Common myeloid progenitor, CD34-positive (primary cell): ENCODE data around the gene HIPK4.

Source experiments
- CTCF ChIA-PET: fragments of 350-600 bp; sonication (Branson Sonifier 250); formaldehyde crosslinking; loops from one replicate; lab custom pipeline; 2021; ENCODE audit warnings: antibody characterized with exemption; lab: Charles Lee
- POLR2A ChIA-PET: fragments of 350-600 bp; sonication (Branson Sonifier 250); formaldehyde crosslinking; loops from one replicate; lab custom pipeline; 2021; ENCODE audit warnings: antibody characterized with exemption; lab: Charles Lee
- DNase-seq, 3 donors: peaks; one replicate each; pipeline versions ENCODE4 v3.0.0 to v3.0.0-alpha.2; 2013
- H3K27ac ChIP-seq, 2 experiments: 1 replicate in 1 of 2; 2 replicates in 1 of 2; pipeline ENCODE4 v1.7.0; 2013; ENCODE audit warnings: inconsistent platforms in 2 of 2, low read length in 2 of 2, mild to moderate bottlenecking in 2 of 2, low read depth in 1 of 2, moderate library complexity in 1 of 2; ENCODE audit not compliant: severe bottlenecking in 2 of 2, insufficient read depth in 1 of 2, poor library complexity in 1 of 2
- H3K27me3 ChIP-seq, 5 experiments: replicated peaks in 2 of 5; 1 replicate in 3 of 5; 2 replicates in 2 of 5; pipeline versions ENCODE4 v1.6.1 to v1.7.0; 2013; ENCODE audit warnings: low read length in 4 of 5, mild to moderate bottlenecking in 2 of 5, moderate library complexity in 2 of 5, inconsistent platforms in 1 of 5; ENCODE audit not compliant: insufficient read depth in 5 of 5, control insufficient read depth in 4 of 5
- H3K36me3 ChIP-seq, 4 experiments: 1 replicate in 2 of 4; 2 replicates in 2 of 4; pipeline versions ENCODE4 v1.6.1 to v1.7.0; 2013; ENCODE audit warnings: low read length in 3 of 4, control low read depth in 1 of 4, mild to moderate bottlenecking in 1 of 4; ENCODE audit not compliant: control insufficient read depth in 4 of 4, insufficient read depth in 4 of 4
- H3K4me1 ChIP-seq, 4 experiments: 1 replicate in 3 of 4; 2 replicates in 1 of 4; pipeline versions ENCODE4 v1.6.1 to v1.7.1; 2013; ENCODE audit warnings: low read length in 3 of 4, mild to moderate bottlenecking in 3 of 4, control low read depth in 1 of 4, inconsistent platforms in 1 of 4, moderate library complexity in 1 of 4; ENCODE audit not compliant: control insufficient read depth in 4 of 4, insufficient read depth in 4 of 4; ENCODE audit errors: control extremely low read depth in 1 of 4
- H3K4me3 ChIP-seq, 7 experiments: 1 replicate in 4 of 7; 2 replicates in 3 of 7; pipeline versions ENCODE4 v1.5.1 to v1.7.0; 2013; ENCODE audit warnings: mild to moderate bottlenecking in 7 of 7, low read length in 6 of 7, moderate library complexity in 6 of 7, inconsistent platforms in 2 of 7, low read depth in 2 of 7, control low read depth in 1 of 7; ENCODE audit not compliant: insufficient read depth in 4 of 7, control insufficient read depth in 1 of 7; ENCODE audit errors: extremely low read depth in 1 of 7
- H3K9me3 ChIP-seq, 5 experiments: 1 replicate in 4 of 5; 2 replicates in 1 of 5; pipeline versions ENCODE4 v1.6.1 to v1.7.1; 2013; ENCODE audit warnings: low read length in 4 of 5, mild to moderate bottlenecking in 2 of 5, inconsistent platforms in 1 of 5, low read depth in 1 of 5, moderate library complexity in 1 of 5; ENCODE audit not compliant: control insufficient read depth in 4 of 5, insufficient read depth in 2 of 5; ENCODE audit errors: control extremely low read depth in 1 of 5
- WGBS: methylation state at CpG from one replicate; pipeline ENCODE4 v1.1.5; 2013; ENCODE audit not compliant: insufficient coverage; 5-methylcytosine and 5-hydroxymethylcytosine counted together

The HIPK4 gene

DNA sequence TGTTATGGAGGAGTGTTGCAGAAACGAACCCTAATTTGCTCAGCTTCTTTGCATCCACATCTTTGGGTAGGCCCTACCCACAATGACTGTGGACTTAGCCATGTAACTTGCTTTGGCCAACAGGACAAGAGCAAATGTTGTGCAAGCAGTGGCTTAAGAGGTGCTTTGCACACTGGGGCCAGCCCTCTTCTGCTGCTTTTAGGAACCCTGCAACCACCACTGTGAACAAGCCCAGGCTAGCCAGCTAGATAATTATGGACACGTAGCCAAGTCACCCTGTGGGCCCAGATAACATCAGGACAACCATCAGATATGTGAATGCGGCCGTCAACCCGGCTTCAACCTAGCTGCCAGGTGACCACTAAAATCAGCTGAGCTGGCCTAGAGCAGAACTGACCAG lies 58.9 kb downstream of the HIPK4 start:
- H3K27me3 ChIP-seq, result no peaks in the 10 kb centered on the region
- ChIA-PET CTCF (no interaction called here), POLR2A (no interaction called here)
- no peak for DNase-seq
- no peaks in the 10 kb centered on the region for H3K9me3 ChIP-seq
- no peak overlapping the region for H3K4me3 ChIP-seq
- 100% methylated on average over 2 of the region's 5 CpGs for WGBS
- no peaks in the 10 kb centered on the region for H3K4me1 ChIP-seq
- peaks cover 23 to 76% (median 55%) of the 10 kb centered on the region in 4 experiments for H3K36me3 ChIP-seq
- no peak overlapping the region for H3K27ac ChIP-seq
